ENCODE results near the gene PPIL3. TPM values are rescaled to one million over a fixed set of nuclear protein-coding genes. Genes with fewer than 3 reads are reported as not detected.

Gene PPIL3
- total and polyA plus RNA-seq, 9 of the 15 experiments (the other 6 are each of a cell fraction or from before 2014, with no cell fraction given): 22.4 to 66.2 (median 49.0) TPM

- ChIA-PET CTCF (ENCODE audit: low intra/inter-chr PET ratio) (no interaction called here), POLR2A (interaction anchor here (1.1 to 1.5 kb wide), 3 partner anchors 11 to 31 kb away, joined by 4 to 12 read pairs (median 5); no protein-coding TSS in a partner anchor)
- in situ Hi-C loops (cut with MboI): no loop called here
- Histone ChIP-seq H4K20me1 (replicated peaks; ENCODE audit: control insufficient read depth, insufficient read depth, low read length) (no peaks in the 10 kb centered on the region), H3K4me3 (no peak overlapping the region), H3K27ac (ENCODE audit: extremely low read depth, low read depth, low read length) (no peak overlapping the region), H2AFZ (ENCODE audit: low read depth, low read length) (no peak overlapping the region), H3K4me1 (replicated peaks in 1 of 2; ENCODE audit: control insufficient read depth in 2 of 2, insufficient read depth in 2 of 2, low read length in 2 of 2) (peaks cover 0 to 10% of the 10 kb centered on the region in 2 experiments; a peak in 2 of 5 replicates), H3K9me1 (ENCODE audit: control insufficient read depth, insufficient read depth, low read length) (no peaks in the 10 kb centered on the region), H3K9me3 (replicated peaks; ENCODE audit: control insufficient read depth, insufficient read depth, low read depth, low read length) (no peaks in the 10 kb centered on the region), H3K9ac (ENCODE audit: insufficient read depth in 1 of 2, low read depth in 2 of 2, low read length in 2 of 2) (no peak overlapping the region), H3K36me3 (ENCODE audit: control insufficient read depth, insufficient read depth, low read length) (no peaks in the 10 kb centered on the region), H3K27me3 (ENCODE audit: control insufficient read depth in 2 of 2, insufficient read depth in 2 of 2, low read length in 2 of 2) (no peaks in the 10 kb centered on the region), H3K4me2 (ENCODE audit: insufficient read depth, low read length) (no peak overlapping the region), H3K79me2 (ENCODE audit: control insufficient read depth, insufficient read depth, low read length) (no peaks in the 10 kb centered on the region)
- FAIRE-seq (no peak), ATAC-seq (no peak; the same call in 2 of the 3 replicates), DNase-seq (ENCODE audit: extremely low read depth in 1 of 4, low spot score in 3 of 4) (no peak)
- TF ChIP-seq DACH1 (IDR thresholded peaks at IDR 0.05; ENCODE audit: partially characterized antibody) (no peak), ZNF212 (CRISPR knock-in tag; IDR thresholded peaks at IDR 0.05) (no peak), HDAC3 (IDR thresholded peaks at IDR 0.05; ENCODE audit: borderline replicate concordance, partially characterized antibody) (no peak), ZNF354B (CRISPR knock-in tag; IDR thresholded peaks at IDR 0.05) (no peak), SRSF7 (optimal IDR thresholded peaks at IDR 0.05; ENCODE audit: low read depth, low read length) (no peak), ZNF407 (IDR thresholded peaks at IDR 0.05; ENCODE audit: low read depth) (no peak), STAT5B (CRISPR knock-in tag; IDR thresholded peaks at IDR 0.05) (no peak)
- no TSS peak for BruUV-seq (replicated peaks)
- intact Hi-C loops (cut with micrococcal nuclease): no loop called here
- WGBS (ENCODE audit: insufficient coverage, low coverage, missing lambda C conversion rate): 49% methylated on average over 5 of the region's 5 CpGs
Observed at GRCh38 chr2:200845194-200845593, 43.7 kb downstream of the PPIL3 start.
